GM23248 (cell line): ENCODE results near the gene ANTXR2. TPM values are rescaled to one million over a fixed set of nuclear protein-coding genes. Genes with fewer than 3 reads are reported as not detected.

Experiments
- DNase-seq: peaks from one replicate; pipeline ENCODE4 v3.0.0-alpha.2; 2015
- H2AFZ ChIP-seq: fragments of 200-600 bp; sonication (generic); 2 replicates; pipeline ENCODE4 v1.6.1; 2016; ENCODE audit warnings: antibody characterized with exemption
- H3F3A ChIP-seq: fragments of 200-600 bp; sonication (generic); 2 replicates; pipeline ENCODE4 v1.6.1; 2016; ENCODE audit warnings: mild to moderate bottlenecking, antibody characterized with exemption, mixed run types; ENCODE audit not compliant: insufficient read depth
- H3K27ac ChIP-seq: fragments of 200-600 bp; sonication (generic); 2 replicates; pipeline ENCODE4 v1.5.1; 2016; ENCODE audit warnings: mild to moderate bottlenecking
- H3K27me3 ChIP-seq: fragments of 200-600 bp; sonication (generic); replicated peaks from 2 replicates; pipeline ENCODE4 v1.6.1; 2016; ENCODE audit warnings: mild to moderate bottlenecking; ENCODE audit not compliant: insufficient read depth
- H3K36me3 ChIP-seq: fragments of 200-600 bp; sonication (generic); 2 replicates; pipeline ENCODE4 v1.6.1; 2016; ENCODE audit warnings: low read depth, mild to moderate bottlenecking
- H3K4me1 ChIP-seq: fragments of 200-600 bp; sonication (generic); 2 replicates; pipeline ENCODE4 v1.6.1; 2016; ENCODE audit warnings: mild to moderate bottlenecking; ENCODE audit not compliant: insufficient read depth
- H3K4me2 ChIP-seq: fragments of 200-600 bp; sonication (generic); one replicate; pipeline ENCODE4 v1.6.1; 2016; ENCODE audit warnings: mild to moderate bottlenecking; ENCODE audit not compliant: unreplicated experiment
- H3K4me3 ChIP-seq: fragments of 200-600 bp; sonication (generic); 2 replicates; pipeline ENCODE4 v1.5.1; 2016; ENCODE audit warnings: mild to moderate bottlenecking
- H3K79me2 ChIP-seq: fragments of 200-600 bp; sonication (generic); 2 replicates; pipeline ENCODE4 v1.6.1; 2016; ENCODE audit warnings: mild to moderate bottlenecking; ENCODE audit not compliant: insufficient read depth
- H3K9ac ChIP-seq: fragments of 200-600 bp; sonication (generic); 2 replicates; pipeline ENCODE4 v1.6.1; 2016; ENCODE audit warnings: mild to moderate bottlenecking
- H3K9me2 ChIP-seq: fragments of 200-600 bp; sonication (generic); 2 replicates; pipeline ENCODE4 v1.6.1; 2016; ENCODE audit warnings: mixed run types, mild to moderate bottlenecking, moderate library complexity; ENCODE audit not compliant: insufficient read depth
- H3K9me3 ChIP-seq: fragments of 200-600 bp; sonication (generic); one replicate; pipeline ENCODE4 v1.6.1; 2017; ENCODE audit warnings: low read depth
- H4K20me1 ChIP-seq: fragments of 200-600 bp; sonication (generic); 2 replicates; pipeline ENCODE4 v1.6.0; 2016; ENCODE audit not compliant: insufficient read depth
- EZH2 ChIP-seq: fragments of 200-600 bp; sonication (generic); IDR thresholded peaks from 2 replicates; pipeline ENCODE4 v1.6.1; 2018; ENCODE audit warnings: antibody characterized with exemption, mild to moderate bottlenecking; ENCODE audit not compliant: insufficient read depth, poor library complexity, severe bottlenecking
- EZH2phosphoT487 ChIP-seq: fragments of 200-600 bp; sonication (generic); IDR thresholded peaks from 2 replicates; pipeline ENCODE4 v1.6.1; 2018; ENCODE audit warnings: antibody characterized with exemption, moderate library complexity, mild to moderate bottlenecking, low read depth; ENCODE audit not compliant: insufficient read depth
- WGBS, 2 experiments: methylation state at CpG; one replicate each; pipeline ENCODE4 v1.1.6; 2015 to 2017; ENCODE audit warnings: low lambda C conversion rate in 2 of 2, low coverage in 1 of 2; ENCODE audit errors: missing lambda C conversion rate in 2 of 2; 5-methylcytosine and 5-hydroxymethylcytosine counted together
- in situ Hi-C: fragments of 300-500 bp; cut with MboI; formaldehyde crosslinking; loops from 2 replicates; pipeline ENCODE4 v1.15.0; 2020
- polyA plus RNA-seq: library from polyadenylated mRNA; unstranded; fragments of >200 nt; fragmentation: Nextera tagmentation; extraction: Ambion mirVana; gene quantifications from 2 replicates; pipeline ENCODE4 v1.2.1, GENCODE V29; 2016
- total RNA-seq: library from RNA; depleted of rRNA; stranded (reverse); fragments of >200 nt; shearing (Covaris generic); gene quantifications from 2 replicates; pipeline ENCODE4 v1.2.3, GENCODE V29; 2014

ANTXR2 gene
- total and polyA plus RNA-seq, 2 experiments from 2014 or later: 77.2 to 87.5 TPM

DNA sequence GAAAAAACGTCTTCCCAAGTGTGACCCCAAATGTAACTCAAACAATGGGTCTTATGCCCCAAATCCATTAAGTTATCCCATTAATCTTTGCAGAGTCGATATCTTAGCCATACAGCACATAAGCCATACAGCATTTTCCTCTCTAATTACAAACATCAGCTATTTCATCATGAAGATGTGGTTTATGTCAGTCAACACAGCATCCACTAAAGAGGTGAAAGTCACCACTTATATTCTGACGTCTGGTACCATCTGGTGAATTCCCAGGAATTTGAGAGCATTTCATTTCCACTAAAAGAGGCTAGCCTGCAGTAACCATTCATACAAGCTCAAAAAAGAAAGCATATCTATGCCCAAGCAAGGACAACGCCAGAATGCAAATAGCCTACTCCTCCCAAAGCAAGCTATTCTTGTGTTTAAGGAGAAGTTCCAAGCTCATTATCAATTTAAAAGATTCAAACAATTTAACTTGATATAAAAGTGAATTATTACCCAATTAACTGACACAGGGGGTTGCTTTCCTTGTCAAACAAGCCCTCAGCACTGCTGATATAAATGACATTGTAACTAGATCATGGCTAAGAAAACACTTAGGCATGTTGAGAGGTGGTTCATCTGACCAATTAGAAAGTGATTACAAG lies 203.3 kb downstream of the ANTXR2 start:
- no peak overlapping the region for H3K4me3 ChIP-seq
- H3K27me3 ChIP-seq: no peaks in the 10 kb centered on the region
- no peak overlapping the region for H2AFZ ChIP-seq
- peaks cover 9% of the 10 kb centered on the region for H3K4me1 ChIP-seq
- TF ChIP-seq EZH2 (no peak), EZH2phosphoT487 (no peak)
- no peak overlapping the region for H3K9ac ChIP-seq
- 52 to 54% methylated on average over 4 of the region's 4 CpGs for WGBS, 2 experiments
- no peaks in the 10 kb centered on the region for H4K20me1 ChIP-seq
- no peak overlapping the region for H3K4me2 ChIP-seq
- in situ Hi-C loops: no loop called here
- H3F3A ChIP-seq: peaks cover 7% of the 10 kb centered on the region
- no peaks in the 10 kb centered on the region for H3K79me2 ChIP-seq
- no peak overlapping the region for H3K27ac ChIP-seq
- H3K9me2 ChIP-seq: no peaks in the 10 kb centered on the region
- no peaks in the 10 kb centered on the region for H3K9me3 ChIP-seq
- no peaks in the 10 kb centered on the region for H3K36me3 ChIP-seq
- DNase-seq: no peak

DNA sequence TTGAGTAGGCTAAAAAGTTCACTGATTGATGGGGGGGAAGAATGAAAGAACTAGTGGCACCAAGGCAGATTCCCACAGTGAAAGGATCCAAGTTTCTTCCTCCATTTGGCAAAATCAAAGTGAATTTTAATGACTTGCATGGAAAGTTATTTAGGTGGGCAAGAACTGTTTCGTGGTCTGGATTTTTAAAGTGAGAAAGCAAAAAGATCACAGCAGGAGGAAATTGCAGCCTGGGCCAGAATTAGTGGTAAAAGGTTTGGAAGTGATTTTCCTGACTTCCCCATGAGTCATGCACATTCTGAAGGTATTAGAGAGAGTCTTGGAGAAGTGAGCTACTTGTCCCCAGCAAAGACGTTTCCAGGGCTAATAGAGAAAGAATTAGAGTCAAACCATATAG lies 207.8 kb downstream of the ANTXR2 start:
- peaks cover 11% of the 10 kb centered on the region for H3F3A ChIP-seq
- H3K9ac ChIP-seq: no peak overlapping the region
- H4K20me1 ChIP-seq: no peaks in the 10 kb centered on the region
- peak overlapping the region; percentile 30; the same call in 1 of the 2 replicates for H3K27ac ChIP-seq
- no peaks in the 10 kb centered on the region for H3K79me2 ChIP-seq
- H3K4me2 ChIP-seq: peak overlapping the region; percentile 53
- H3K27me3 ChIP-seq: no peaks in the 10 kb centered on the region
- WGBS, 2 experiments: 2 to 7% methylated on average over 2 of the region's 2 CpGs
- H3K9me2 ChIP-seq: no peaks in the 10 kb centered on the region
- no peak overlapping the region for H3K4me3 ChIP-seq
- H2AFZ ChIP-seq: peak overlapping the region; percentile 3; the same call in 1 of the 2 replicates
- TF ChIP-seq EZH2 (no peak), EZH2phosphoT487 (no peak)
- H3K9me3 ChIP-seq: no peaks in the 10 kb centered on the region
- H3K4me1 ChIP-seq: peaks cover 13% of the 10 kb centered on the region
- DNase-seq: peak; percentile 67
- H3K36me3 ChIP-seq: no peaks in the 10 kb centered on the region
- in situ Hi-C loops: no loop called here

DNA sequence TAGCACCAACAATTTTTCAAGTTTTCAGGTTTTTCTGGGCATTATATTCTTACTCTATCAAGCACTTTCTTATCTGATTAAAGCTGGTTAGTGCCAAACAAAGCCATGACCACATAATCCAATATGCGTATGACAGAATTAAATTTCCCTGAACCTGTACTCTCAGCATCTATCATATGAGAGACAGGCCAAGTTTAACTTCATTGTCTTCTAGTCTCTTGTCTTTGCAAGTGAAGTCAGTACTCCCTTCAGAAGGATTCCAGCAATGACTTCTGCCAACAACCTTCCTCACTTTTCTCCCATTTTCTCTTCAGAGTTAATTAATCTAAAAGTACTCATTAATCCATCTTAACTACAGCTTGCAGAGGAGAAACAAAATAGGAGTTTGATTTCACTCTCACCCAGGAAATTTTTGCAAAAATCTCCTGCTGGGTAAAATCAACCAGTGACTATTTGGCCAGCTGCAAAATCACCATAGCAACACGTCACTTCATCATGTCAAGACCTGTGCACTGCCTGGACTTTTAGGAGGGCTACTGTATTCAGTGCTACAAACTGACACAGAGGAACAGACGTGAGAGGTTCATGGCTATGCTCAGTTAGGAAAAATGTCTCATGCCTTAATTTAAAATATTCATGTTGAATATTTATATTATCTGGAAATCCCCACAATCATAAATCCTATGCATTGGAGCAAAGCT lies 208.4 kb downstream of the ANTXR2 start:
- Histone ChIP-seq H2AFZ (peak overlapping the region; percentile 3; the same call in 1 of the 2 replicates), H3K27ac (peak overlapping the region; percentile 30; the same call in 1 of the 2 replicates), H3K4me3 (no peak overlapping the region), H3K4me2 (peak overlapping the region; percentile 53), H4K20me1 (no peaks in the 10 kb centered on the region), H3K9me2 (no peaks in the 10 kb centered on the region), H3K36me3 (no peaks in the 10 kb centered on the region), H3K79me2 (no peaks in the 10 kb centered on the region), H3F3A (peaks cover 11% of the 10 kb centered on the region), H3K4me1 (peaks cover 13% of the 10 kb centered on the region), H3K9me3 (no peaks in the 10 kb centered on the region), H3K27me3 (no peaks in the 10 kb centered on the region), H3K9ac (no peak overlapping the region)
- WGBS, 2 experiments: 78 to 80% methylated on average over 3 of the region's 3 CpGs
- in situ Hi-C loops: no loop called here
- no peak for DNase-seq
- TF ChIP-seq EZH2 (no peak), EZH2phosphoT487 (no peak)

DNA sequence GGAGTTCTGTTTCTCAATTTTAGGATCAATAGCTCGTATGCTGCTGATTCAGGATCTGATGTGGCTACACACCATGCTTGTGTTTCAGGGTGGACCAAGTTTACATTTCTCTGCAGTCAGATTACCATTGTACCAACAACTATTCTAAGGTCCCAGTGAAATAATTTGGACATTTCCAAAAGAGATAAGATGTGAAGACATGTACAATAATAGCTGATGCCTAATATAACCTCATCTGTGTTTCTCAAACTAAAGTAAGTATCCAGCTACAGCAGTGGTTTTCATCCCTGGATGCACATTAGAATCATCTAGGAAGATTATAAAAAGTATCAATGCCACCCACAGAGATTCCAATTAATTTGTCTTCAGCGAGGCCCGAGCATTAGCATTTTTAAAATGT lies 209.7 kb downstream of the ANTXR2 start:
- Histone ChIP-seq H2AFZ (no peak overlapping the region), H3K9me3 (no peaks in the 10 kb centered on the region), H3K36me3 (no peaks in the 10 kb centered on the region), H3K4me2 (no peak overlapping the region), H4K20me1 (no peaks in the 10 kb centered on the region), H3K9me2 (no peaks in the 10 kb centered on the region), H3K79me2 (no peaks in the 10 kb centered on the region), H3K4me1 (peaks cover 13% of the 10 kb centered on the region), H3K9ac (no peak overlapping the region), H3K4me3 (no peak overlapping the region), H3K27me3 (no peaks in the 10 kb centered on the region), H3F3A (peaks cover 11% of the 10 kb centered on the region), H3K27ac (no peak overlapping the region)
- in situ Hi-C loops: no loop called here
- no peak for DNase-seq
- no peak for TF ChIP-seq EZH2phosphoT487
- no peak for TF ChIP-seq EZH2
- WGBS, 2 experiments: 93 to 98% methylated on average over 3 of the region's 3 CpGs
